DOHH2 (cell line): Measurements from ENCODE around the gene NT5C3B.

ENCODE experiments used
- H3F3A ChIP-seq: fragments of 200-600 bp; sonication (generic), shearing (Covaris generic); 2 replicates; pipeline ENCODE4 v1.6.0; 2016; ENCODE audit warnings: antibody characterized with exemption, mild to moderate bottlenecking; ENCODE audit not compliant: control insufficient read depth, insufficient read depth
- H3K27ac ChIP-seq: fragments of 200-600 bp; sonication (generic); 2 replicates; pipeline ENCODE4 v1.5.1; 2014; ENCODE audit warnings: low read depth, mild to moderate bottlenecking, low read length, moderate library complexity
- H3K27me3 ChIP-seq: fragments of 200-600 bp; sonication (generic); 2 replicates; pipeline ENCODE4 v1.6.1; 2014; ENCODE audit warnings: mild to moderate bottlenecking, low read length, mixed read lengths; ENCODE audit not compliant: control insufficient read depth
- H3K36me3 ChIP-seq: fragments of 200-600 bp; sonication (generic); 2 replicates; pipeline ENCODE4 v1.6.1; 2014; ENCODE audit warnings: mild to moderate bottlenecking, low read length, moderate library complexity, mixed read lengths; ENCODE audit not compliant: control insufficient read depth
- H3K4me1 ChIP-seq: fragments of 200-600 bp; sonication (generic); 2 replicates; pipeline ENCODE4 v1.6.1; 2014; ENCODE audit warnings: mild to moderate bottlenecking, low read length, mixed read lengths; ENCODE audit not compliant: control insufficient read depth
- H3K4me2 ChIP-seq: fragments of 200-600 bp; sonication (generic); 2 replicates; pipeline ENCODE4 v1.6.0; 2014; ENCODE audit warnings: mild to moderate bottlenecking, low read length, moderate library complexity
- H3K4me3 ChIP-seq: fragments of 200-600 bp; sonication (generic); 2 replicates; pipeline ENCODE4 v1.5.1; 2014; ENCODE audit warnings: mild to moderate bottlenecking, low read length, mixed read lengths
- H3K79me2 ChIP-seq: fragments of 200-600 bp; sonication (generic); 2 replicates; pipeline ENCODE4 v1.6.1; 2014; ENCODE audit warnings: mild to moderate bottlenecking, low read length, mixed read lengths; ENCODE audit not compliant: control insufficient read depth
- H3K9me2 ChIP-seq: fragments of 200-600 bp; sonication (generic); replicated peaks from 2 replicates; pipeline ENCODE4 v1.6.1; 2014; ENCODE audit warnings: mild to moderate bottlenecking, low read length, mixed read lengths; ENCODE audit not compliant: control insufficient read depth
- H3K9me3 ChIP-seq: fragments of 200-600 bp; sonication (generic); 2 replicates; pipeline ENCODE4 v1.6.1; 2014; ENCODE audit warnings: antibody characterized with exemption, low read length, mixed read lengths; ENCODE audit not compliant: control insufficient read depth, insufficient read depth
- H4K20me1 ChIP-seq: fragments of 200-600 bp; sonication (generic); 2 replicates; pipeline ENCODE4 v1.6.0; 2014; ENCODE audit warnings: low read depth, mild to moderate bottlenecking, antibody characterized with exemption, low read length, moderate library complexity; ENCODE audit not compliant: control insufficient read depth, insufficient read depth
- CTCF ChIP-seq: fragments of 200-600 bp; sonication (generic); IDR thresholded peaks from one replicate; pipeline ENCODE4 v1.5.1; 2014; ENCODE audit warnings: antibody characterized with exemption, mild to moderate bottlenecking, low read depth, low read length; ENCODE audit not compliant: poor library complexity, severe bottlenecking
- EZH2phosphoT487 ChIP-seq: fragments of 200-600 bp; sonication (generic); IDR thresholded peaks from 2 replicates; pipeline ENCODE4 v1.6.1; 2017; ENCODE audit warnings: borderline replicate concordance, mild to moderate bottlenecking, antibody characterized with exemption, low read length, moderate library complexity, mixed read lengths

The NT5C3B gene

GRCh38 chr17:41787021-41787418 lies 49.0 kb downstream of the NT5C3B start:
- peak overlapping the region; percentile 61 for H3K4me2 ChIP-seq

GRCh38 chr17:41786227-41787020 lies 49.6 kb downstream of the NT5C3B start, which contains the start of gene JUP:
Gene JUP, minus strand, starts transcription at chr17:41786711. Its CDS starts 14,857 bp downstream, at chr17:41771854.
- Histone ChIP-seq H3K9me3 (no peaks in the 10 kb centered on the region), H4K20me1 (no peaks in the 10 kb centered on the region), H3K27ac (no peak within 1 kb of the TSS), H3K79me2 (no peaks in the 10 kb centered on the region), H3K27me3 (peaks cover 65% of the 10 kb centered on the region), H3K4me1 (peaks cover 25% of the 10 kb centered on the region), H3K36me3 (no peaks in the 10 kb centered on the region), H3F3A (no peaks in the 10 kb centered on the region), H3K9me2 (no peaks in the 10 kb centered on the region), H3K4me2 (peak within 1 kb of the TSS; percentile 61), H3K4me3 (peak within 1 kb of the TSS; percentile 62)
- TF ChIP-seq EZH2phosphoT487 = no peak; the same call in 1 of the 2 replicates
- TF ChIP-seq CTCF = peak; percentile 62

More at GRCh38 chr17:41787021-41787418, 49.0 kb downstream of the NT5C3B start:
- H3K27ac ChIP-seq = no peak overlapping the region
- H3F3A ChIP-seq = no peaks in the 10 kb centered on the region
- H3K4me3 ChIP-seq = no peak overlapping the region; the same call in 1 of the 2 replicates
- no peak for TF ChIP-seq CTCF
- no peak for TF ChIP-seq EZH2phosphoT487
- no peaks in the 10 kb centered on the region for H3K36me3 ChIP-seq
- H3K4me1 ChIP-seq = peaks cover 25% of the 10 kb centered on the region
- peaks cover 67% of the 10 kb centered on the region for H3K27me3 ChIP-seq
- H3K9me2 ChIP-seq = no peaks in the 10 kb centered on the region
- H4K20me1 ChIP-seq = no peaks in the 10 kb centered on the region
- H3K9me3 ChIP-seq = no peaks in the 10 kb centered on the region
- H3K79me2 ChIP-seq = no peaks in the 10 kb centered on the region

- Histone ChIP-seq H3K4me1 (peaks cover 25% of the 10 kb centered on the region), H3K4me2 (peak overlapping the region; percentile 61), H3K9me3 (no peaks in the 10 kb centered on the region), H3K9me2 (no peaks in the 10 kb centered on the region), H3F3A (no peaks in the 10 kb centered on the region), H4K20me1 (no peaks in the 10 kb centered on the region), H3K27me3 (peaks cover 65% of the 10 kb centered on the region), H3K27ac (no peak overlapping the region), H3K36me3 (no peaks in the 10 kb centered on the region), H3K4me3 (peak overlapping the region; percentile 62), H3K79me2 (no peaks in the 10 kb centered on the region)
- no peak for TF ChIP-seq EZH2phosphoT487
- TF ChIP-seq CTCF = no peak
Observed at GRCh38 chr17:41785859-41786226, 50.2 kb downstream of the NT5C3B start.
